NCI-H526 treated with DMSO at 0.1 percent for 48 hours (cell line): ENCODE measurements around the gene BRAP.
"Not testable (repeated sequence)": the region's sequence is repeated elsewhere in the genome, so short reads cannot be mapped to it uniquely, and the experiment has no call there.

Source experiments
- DNase-seq: peaks from one replicate; lab custom pipeline; 2025; lab: John Stamatoyannopoulos, UW

BRAP gene

GRCh38 chr12:111685811-111686573 lies at the start of gene BRAP, which contains the start of gene ACAD10:
BRAP (minus strand) TSS chr12:111685956; CDS start chr12:111685792, 164 bp downstream.
ACAD10 (plus strand) TSS chr12:111686053; CDS start chr12:111692710, 6,657 bp downstream.
- DNase-seq, result peak; percentile 81

- DNase-seq, result no peak
Measured at GRCh38 chr12:111733340-111733915, 47.7 kb upstream of the BRAP start.

GRCh38 chr12:111732786-111733185 lies 47.0 kb upstream of the BRAP start:
- DNase-seq, result no peak

DNA sequence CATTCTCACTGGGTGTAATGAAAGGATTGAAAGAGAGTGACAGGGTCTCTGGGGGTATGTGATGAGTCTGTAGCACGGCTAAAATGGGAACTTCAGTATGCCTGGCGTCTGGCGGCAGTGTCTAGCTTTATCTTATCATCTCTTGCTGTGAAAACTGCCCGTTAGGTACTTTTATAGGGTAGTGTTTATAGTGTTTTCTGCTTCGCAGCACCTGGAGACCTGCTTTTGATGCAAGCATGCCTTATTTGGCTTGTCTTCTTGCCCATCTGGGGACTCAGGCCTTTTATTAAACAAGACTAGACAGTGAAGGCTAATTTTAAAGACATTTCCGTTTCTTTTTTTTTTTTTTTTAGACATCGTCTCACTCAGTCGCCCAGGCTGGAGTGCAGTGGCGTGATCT lies 44.7 kb upstream of the BRAP start:
- DNase-seq, result no peak

DNA sequence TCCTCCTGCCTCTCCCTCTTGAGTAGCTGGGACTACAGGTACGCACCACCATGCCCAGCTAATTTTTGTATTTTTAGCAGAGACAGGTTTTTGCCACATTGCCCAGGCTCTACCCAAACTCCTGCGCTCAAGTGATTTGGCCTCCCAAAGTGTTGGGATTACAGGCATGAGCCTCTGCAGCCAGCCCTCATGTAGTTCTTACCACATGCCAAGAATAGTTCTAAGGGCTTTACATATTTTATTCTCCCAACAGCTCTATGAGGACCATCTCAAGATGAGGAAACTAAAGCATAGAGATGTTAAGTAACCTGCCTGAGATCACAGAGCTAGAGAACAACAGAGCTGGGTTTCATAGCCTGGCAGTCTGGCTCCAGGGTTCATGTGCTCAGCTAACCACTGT lies 43.0 kb upstream of the BRAP start:
- DNase-seq, result no peak

GRCh38 chr12:111723646-111724360 lies 38.0 kb upstream of the BRAP start:
- not testable (repeated sequence) for DNase-seq

- no peak for DNase-seq
Measured at GRCh38 chr12:111720457-111720856, 34.7 kb upstream of the BRAP start.

DNA sequence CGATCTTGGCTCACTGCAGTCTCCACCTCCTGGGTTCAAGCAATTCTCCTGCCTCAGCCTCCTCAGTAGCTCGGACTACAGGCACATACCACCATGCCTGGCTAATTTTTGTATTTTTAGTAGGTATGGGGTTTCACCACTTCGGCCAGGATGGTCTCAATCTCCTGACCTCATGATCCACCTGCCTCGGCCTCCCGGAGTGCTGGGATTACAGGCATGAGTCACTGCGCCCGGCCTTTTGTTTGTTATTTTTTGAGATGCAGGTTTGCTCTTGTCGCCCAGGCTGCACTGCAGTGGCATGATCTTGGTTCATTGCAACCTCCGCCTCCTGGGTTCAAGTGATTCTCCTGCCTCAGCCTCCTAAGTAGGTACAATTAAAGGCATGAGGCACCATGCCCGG lies 33.6 kb upstream of the BRAP start:
- DNase-seq, result not testable (repeated sequence)

GRCh38 chr12:111715279-111715678 lies 29.5 kb upstream of the BRAP start:
- no peak for DNase-seq

DNA sequence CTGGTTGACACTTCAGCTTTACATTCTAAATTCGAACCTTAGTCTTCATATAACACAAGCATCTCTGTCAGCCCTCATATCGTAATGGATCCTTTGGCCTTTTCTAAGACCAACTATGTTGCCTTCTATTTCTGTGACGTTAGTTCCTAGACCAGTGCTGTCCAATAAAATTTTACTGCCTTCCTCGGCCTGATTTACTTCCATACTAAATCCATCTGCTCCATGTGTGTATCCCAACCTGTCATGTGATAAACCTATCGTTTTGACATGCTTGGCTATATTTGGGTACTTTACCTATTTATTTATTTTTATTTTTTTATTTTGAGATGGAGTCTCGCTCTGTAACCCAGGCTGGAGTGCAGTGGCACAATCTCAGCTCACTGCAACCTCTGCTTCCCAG lies 20.4 kb upstream of the BRAP start:
- DNase-seq, result no peak

- no peak for DNase-seq
Measured at GRCh38 chr12:111705672-111706071, 19.9 kb upstream of the BRAP start.

- DNase-seq, result no peak
Measured at GRCh38 chr12:111699962-111700361, 14.2 kb upstream of the BRAP start.

GRCh38 chr12:111693818-111694217 lies 8.1 kb upstream of the BRAP start:
- no peak for DNase-seq

GRCh38 chr12:111692575-111693210 lies 6.9 kb upstream of the BRAP start:
- DNase-seq, result no peak

DNA sequence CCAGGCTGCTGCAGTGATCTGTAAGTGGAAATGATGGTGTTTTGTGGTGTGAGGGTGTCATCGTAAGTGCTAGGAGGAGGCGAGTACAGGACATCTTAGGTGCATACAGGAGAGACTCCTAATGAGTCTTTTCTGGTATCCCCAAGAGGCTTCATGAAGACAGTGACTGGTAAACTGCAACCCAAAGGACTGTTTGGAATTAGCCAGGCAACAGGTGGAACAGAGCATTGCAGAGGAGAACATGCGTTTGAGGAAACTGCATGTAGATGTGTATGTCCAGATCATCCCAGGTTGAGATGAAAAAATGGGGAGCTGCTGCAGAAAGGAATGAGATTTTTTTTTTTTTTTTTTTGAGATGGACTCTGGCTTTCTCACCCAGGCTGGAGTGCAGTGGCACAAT lies 5.5 kb upstream of the BRAP start:
- no peak for DNase-seq

DNA sequence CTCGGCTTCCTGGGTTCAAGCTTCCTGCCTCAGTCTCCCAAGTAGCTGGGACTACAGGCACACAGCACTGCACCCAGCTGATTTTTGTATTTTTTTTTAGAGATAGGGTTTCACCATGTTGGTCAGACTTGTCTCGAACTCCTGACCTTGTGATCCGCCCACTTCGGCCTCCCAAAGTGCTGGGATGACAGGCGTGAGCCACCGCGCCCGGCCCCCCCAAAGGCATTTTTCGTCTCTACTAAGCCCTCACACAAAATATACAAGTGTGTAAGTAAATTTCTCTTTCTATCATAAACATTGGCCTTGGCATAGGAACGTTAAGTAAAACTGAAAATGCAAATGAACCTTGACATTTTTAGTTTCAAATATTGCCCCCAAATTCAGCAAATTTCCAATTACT lies 2.2 kb upstream of the BRAP start:
- DNase-seq, result no peak

DNA sequence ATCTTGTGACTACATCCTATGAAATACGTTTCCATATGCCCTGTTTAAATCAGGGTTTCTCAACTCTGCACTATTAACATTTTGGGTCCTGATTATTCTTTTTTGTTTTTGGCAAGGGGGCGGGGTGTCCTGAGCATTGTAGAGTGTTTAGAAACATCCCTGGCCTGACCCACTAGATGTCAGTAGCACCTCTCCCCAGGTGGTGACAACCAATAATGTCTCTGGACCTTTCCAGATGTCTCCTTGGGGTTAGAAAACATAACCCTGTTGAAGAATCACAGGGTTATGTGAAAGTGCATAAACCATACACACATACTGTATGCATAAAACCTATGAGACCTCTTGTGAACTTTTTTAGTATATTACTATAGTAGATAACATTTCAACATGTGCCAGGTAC lies 1.5 kb upstream of the BRAP start:
- no peak for DNase-seq

GRCh38 chr12:111686574-111687105 lies 884 bp upstream of the BRAP start:
- DNase-seq, result no peak

- DNase-seq, result no peak
Measured at GRCh38 chr12:111685322-111685810, 390 bp downstream of the BRAP start.

- DNase-seq, result not testable (repeated sequence)
Measured at GRCh38 chr12:111684485-111685198, 1.1 kb downstream of the BRAP start.

- DNase-seq, result no peak
Measured at GRCh38 chr12:111677186-111677585, 8.6 kb downstream of the BRAP start.
